Measurements from ENCODE around the gene NCAM1.
"Not testable (repeated sequence)": the region's sequence is repeated elsewhere in the genome, so short reads cannot be mapped to it uniquely, and the experiment has no call there.

DNA sequence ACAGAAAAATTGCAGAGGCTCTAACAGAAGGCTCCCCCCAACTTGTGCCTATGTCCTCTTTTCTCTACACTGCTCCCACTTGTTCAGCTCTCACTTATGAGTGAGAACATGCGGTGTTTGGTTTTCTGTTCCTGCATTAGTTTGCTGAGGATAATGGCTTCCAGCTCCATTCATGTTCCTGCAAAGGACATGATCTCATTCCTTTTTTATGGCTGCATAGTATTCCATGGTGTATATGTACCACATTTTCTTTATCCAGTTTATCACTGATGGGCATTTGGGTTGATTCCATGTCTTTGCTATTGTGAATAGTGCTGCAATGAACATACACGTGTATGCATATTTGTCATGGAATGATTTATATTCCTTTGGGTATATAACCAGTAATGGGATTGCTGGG lies 91.8 kb downstream of the NCAM1 start:
- TF ChIP-seq, protein P1, sequence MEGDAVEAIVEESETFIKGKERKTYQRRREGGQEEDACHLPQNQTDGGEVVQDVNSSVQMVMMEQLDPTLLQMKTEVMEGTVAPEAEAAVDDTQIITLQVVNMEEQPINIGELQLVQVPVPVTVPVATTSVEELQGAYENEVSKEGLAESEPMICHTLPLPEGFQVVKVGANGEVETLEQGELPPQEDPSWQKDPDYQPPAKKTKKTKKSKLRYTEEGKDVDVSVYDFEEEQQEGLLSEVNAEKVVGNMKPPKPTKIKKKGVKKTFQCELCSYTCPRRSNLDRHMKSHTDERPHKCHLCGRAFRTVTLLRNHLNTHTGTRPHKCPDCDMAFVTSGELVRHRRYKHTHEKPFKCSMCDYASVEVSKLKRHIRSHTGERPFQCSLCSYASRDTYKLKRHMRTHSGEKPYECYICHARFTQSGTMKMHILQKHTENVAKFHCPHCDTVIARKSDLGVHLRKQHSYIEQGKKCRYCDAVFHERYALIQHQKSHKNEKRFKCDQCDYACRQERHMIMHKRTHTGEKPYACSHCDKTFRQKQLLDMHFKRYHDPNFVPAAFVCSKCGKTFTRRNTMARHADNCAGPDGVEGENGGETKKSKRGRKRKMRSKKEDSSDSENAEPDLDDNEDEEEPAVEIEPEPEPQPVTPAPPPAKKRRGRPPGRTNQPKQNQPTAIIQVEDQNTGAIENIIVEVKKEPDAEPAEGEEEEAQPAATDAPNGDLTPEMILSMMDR (IDR thresholded peaks at IDR 0.05) = not testable (repeated sequence)
- TF ChIP-seq KAT7 (CRISPR knock-in tag; IDR thresholded peaks at IDR 0.05; ENCODE audit: borderline replicate concordance); GABPB1 (CRISPR knock-in tag; IDR thresholded peaks at IDR 0.05); NR2C2 (CRISPR knock-in tag; IDR thresholded peaks at IDR 0.05); CREB1 (CRISPR knock-in tag; IDR thresholded peaks at IDR 0.05): not testable (repeated sequence)
